Measurements from ENCODE around the gene TP53BP1. TPM values are rescaled to one million over a fixed set of nuclear protein-coding genes. Genes with fewer than 3 reads are reported as not detected.

TP53BP1 gene, protein sequence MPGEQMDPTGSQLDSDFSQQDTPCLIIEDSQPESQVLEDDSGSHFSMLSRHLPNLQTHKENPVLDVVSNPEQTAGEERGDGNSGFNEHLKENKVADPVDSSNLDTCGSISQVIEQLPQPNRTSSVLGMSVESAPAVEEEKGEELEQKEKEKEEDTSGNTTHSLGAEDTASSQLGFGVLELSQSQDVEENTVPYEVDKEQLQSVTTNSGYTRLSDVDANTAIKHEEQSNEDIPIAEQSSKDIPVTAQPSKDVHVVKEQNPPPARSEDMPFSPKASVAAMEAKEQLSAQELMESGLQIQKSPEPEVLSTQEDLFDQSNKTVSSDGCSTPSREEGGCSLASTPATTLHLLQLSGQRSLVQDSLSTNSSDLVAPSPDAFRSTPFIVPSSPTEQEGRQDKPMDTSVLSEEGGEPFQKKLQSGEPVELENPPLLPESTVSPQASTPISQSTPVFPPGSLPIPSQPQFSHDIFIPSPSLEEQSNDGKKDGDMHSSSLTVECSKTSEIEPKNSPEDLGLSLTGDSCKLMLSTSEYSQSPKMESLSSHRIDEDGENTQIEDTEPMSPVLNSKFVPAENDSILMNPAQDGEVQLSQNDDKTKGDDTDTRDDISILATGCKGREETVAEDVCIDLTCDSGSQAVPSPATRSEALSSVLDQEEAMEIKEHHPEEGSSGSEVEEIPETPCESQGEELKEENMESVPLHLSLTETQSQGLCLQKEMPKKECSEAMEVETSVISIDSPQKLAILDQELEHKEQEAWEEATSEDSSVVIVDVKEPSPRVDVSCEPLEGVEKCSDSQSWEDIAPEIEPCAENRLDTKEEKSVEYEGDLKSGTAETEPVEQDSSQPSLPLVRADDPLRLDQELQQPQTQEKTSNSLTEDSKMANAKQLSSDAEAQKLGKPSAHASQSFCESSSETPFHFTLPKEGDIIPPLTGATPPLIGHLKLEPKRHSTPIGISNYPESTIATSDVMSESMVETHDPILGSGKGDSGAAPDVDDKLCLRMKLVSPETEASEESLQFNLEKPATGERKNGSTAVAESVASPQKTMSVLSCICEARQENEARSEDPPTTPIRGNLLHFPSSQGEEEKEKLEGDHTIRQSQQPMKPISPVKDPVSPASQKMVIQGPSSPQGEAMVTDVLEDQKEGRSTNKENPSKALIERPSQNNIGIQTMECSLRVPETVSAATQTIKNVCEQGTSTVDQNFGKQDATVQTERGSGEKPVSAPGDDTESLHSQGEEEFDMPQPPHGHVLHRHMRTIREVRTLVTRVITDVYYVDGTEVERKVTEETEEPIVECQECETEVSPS (N-terminal part only)
- total RNA-seq (10 to 100 TPM; 11.3 to 12.0 TPM), polyA plus RNA-seq (1 to 10 TPM; 2.7 to 3.2 TPM)

- DNase-seq (ENCODE audit: low spot score): peak; percentile 93
- Histone ChIP-seq H3K27me3 (ENCODE audit: control insufficient read depth in 4 of 4, insufficient read depth in 4 of 4, low read length in 3 of 4) (no peaks in the 10 kb centered on the region), H3K4me3 (ENCODE audit: low read depth in 1 of 3, low read length in 3 of 3) (peak within 1 kb of the TSS; percentile 78 to 99 (median 96)), H3K36me3 (ENCODE audit: control insufficient read depth in 4 of 4, insufficient read depth in 3 of 4, low read depth in 1 of 4, low read length in 3 of 4) (peaks cover 0 to 2% (median under 1%) of the 10 kb centered on the region in 4 donors), H3K4me1 (ENCODE audit: control insufficient read depth in 4 of 4, insufficient read depth in 4 of 4, low read length in 3 of 4) (peaks cover 0 to 9% (median 4%) of the 10 kb centered on the region in 4 donors), H3K27ac (ENCODE audit: low read depth in 1 of 2, low read length in 2 of 2) (peak within 1 kb of the TSS; percentile 69 to 73), H3K9ac (ENCODE audit: low read depth in 1 of 2, low read length in 2 of 2) (peak within 1 kb of the TSS; percentile 24 to 80), H3K9me3 (ENCODE audit: control insufficient read depth in 4 of 4, low read length in 3 of 4) (no peaks in the 10 kb centered on the region)
- TF ChIP-seq GABPA (IDR thresholded peaks at IDR 0.05 in 1 of 2, conservative IDR thresholded peaks at IDR 0.05 in 1 of 2) (peak in 1 of 2 donors; percentile 51), SP1 (IDR thresholded peaks at IDR 0.05) (peak; percentile 72), YY1 (IDR thresholded peaks at IDR 0.05) (peak; percentile 97), JUND (IDR thresholded peaks at IDR 0.05) (no peak), EGR1 (IDR thresholded peaks at IDR 0.05; ENCODE audit: low read depth in 2 of 2) (no peak), NR2F2 (IDR thresholded peaks at IDR 0.05) (no peak), FOXA2 (IDR thresholded peaks at IDR 0.05) (no peak)
- TF ChIP-seq, protein P1, sequence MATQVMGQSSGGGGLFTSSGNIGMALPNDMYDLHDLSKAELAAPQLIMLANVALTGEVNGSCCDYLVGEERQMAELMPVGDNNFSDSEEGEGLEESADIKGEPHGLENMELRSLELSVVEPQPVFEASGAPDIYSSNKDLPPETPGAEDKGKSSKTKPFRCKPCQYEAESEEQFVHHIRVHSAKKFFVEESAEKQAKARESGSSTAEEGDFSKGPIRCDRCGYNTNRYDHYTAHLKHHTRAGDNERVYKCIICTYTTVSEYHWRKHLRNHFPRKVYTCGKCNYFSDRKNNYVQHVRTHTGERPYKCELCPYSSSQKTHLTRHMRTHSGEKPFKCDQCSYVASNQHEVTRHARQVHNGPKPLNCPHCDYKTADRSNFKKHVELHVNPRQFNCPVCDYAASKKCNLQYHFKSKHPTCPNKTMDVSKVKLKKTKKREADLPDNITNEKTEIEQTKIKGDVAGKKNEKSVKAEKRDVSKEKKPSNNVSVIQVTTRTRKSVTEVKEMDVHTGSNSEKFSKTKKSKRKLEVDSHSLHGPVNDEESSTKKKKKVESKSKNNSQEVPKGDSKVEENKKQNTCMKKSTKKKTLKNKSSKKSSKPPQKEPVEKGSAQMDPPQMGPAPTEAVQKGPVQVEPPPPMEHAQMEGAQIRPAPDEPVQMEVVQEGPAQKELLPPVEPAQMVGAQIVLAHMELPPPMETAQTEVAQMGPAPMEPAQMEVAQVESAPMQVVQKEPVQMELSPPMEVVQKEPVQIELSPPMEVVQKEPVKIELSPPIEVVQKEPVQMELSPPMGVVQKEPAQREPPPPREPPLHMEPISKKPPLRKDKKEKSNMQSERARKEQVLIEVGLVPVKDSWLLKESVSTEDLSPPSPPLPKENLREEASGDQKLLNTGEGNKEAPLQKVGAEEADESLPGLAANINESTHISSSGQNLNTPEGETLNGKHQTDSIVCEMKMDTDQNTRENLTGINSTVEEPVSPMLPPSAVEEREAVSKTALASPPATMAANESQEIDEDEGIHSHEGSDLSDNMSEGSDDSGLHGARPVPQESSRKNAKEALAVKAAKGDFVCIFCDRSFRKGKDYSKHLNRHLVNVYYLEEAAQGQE (IDR thresholded peaks at IDR 0.05): no peak
- TF ChIP-seq, protein P2, sequence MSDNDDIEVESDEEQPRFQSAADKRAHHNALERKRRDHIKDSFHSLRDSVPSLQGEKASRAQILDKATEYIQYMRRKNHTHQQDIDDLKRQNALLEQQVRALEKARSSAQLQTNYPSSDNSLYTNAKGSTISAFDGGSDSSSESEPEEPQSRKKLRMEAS (IDR thresholded peaks at IDR 0.05): no peak
- WGBS: 1% methylated on average over 54 of the region's 54 CpGs
Measured at GRCh38 chr15:43492673-43493601, at the start of gene TP53BP1. Gene TP53BP1 (minus strand): TSS chr15:43493156. CDS start chr15:43493043, 113 bp downstream.

DNA sequence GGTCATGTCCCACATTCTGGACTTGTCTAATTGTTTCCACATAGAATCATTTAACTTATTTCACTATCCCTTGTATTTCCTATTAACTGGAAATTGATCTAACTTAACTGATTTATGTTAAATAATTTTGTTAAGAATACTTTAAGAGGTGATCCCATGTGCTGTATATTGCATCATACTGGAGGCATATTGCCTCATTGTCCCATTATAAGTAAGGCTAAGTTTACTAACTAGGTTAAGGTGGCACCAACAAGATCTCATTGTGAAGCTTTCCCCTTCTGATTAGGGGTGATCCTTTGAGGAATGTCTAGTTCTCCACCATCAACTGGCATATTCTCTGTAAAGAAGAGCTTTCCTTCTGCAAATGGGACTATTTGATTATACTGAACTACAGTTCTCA is 48.8 kb upstream of the TP53BP1 start:
- TF ChIP-seq NR2F2 (IDR thresholded peaks at IDR 0.05): no peak
- TF ChIP-seq, protein P3, sequence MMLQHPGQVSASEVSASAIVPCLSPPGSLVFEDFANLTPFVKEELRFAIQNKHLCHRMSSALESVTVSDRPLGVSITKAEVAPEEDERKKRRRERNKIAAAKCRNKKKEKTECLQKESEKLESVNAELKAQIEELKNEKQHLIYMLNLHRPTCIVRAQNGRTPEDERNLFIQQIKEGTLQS (IDR thresholded peaks at IDR 0.05): peak; percentile 63
- no peak overlapping the region for H3K27ac ChIP-seq (ENCODE audit: low read depth in 1 of 2, low read length in 2 of 2)
- no peak overlapping the region for H3K4me3 ChIP-seq (ENCODE audit: low read depth in 1 of 3, low read length in 3 of 3)
- H3K9ac ChIP-seq (ENCODE audit: low read depth in 1 of 2, low read length in 2 of 2): no peak overlapping the region
- no peaks in the 10 kb centered on the region for H3K27me3 ChIP-seq (ENCODE audit: control insufficient read depth in 4 of 4, insufficient read depth in 4 of 4, low read length in 3 of 4)
- DNase-seq (ENCODE audit: low spot score): no peak
- no peaks in the 10 kb centered on the region for H3K36me3 ChIP-seq (ENCODE audit: control insufficient read depth in 4 of 4, insufficient read depth in 3 of 4, low read depth in 1 of 4, low read length in 3 of 4)
- H3K9me3 ChIP-seq (ENCODE audit: control insufficient read depth in 4 of 4, low read length in 3 of 4): no peaks in the 10 kb centered on the region
- H3K4me1 ChIP-seq (ENCODE audit: control insufficient read depth in 4 of 4, insufficient read depth in 4 of 4, low read length in 3 of 4): no peaks in the 10 kb centered on the region
